ENCODE measurements around the gene TPRN.

The TPRN gene

DNA sequence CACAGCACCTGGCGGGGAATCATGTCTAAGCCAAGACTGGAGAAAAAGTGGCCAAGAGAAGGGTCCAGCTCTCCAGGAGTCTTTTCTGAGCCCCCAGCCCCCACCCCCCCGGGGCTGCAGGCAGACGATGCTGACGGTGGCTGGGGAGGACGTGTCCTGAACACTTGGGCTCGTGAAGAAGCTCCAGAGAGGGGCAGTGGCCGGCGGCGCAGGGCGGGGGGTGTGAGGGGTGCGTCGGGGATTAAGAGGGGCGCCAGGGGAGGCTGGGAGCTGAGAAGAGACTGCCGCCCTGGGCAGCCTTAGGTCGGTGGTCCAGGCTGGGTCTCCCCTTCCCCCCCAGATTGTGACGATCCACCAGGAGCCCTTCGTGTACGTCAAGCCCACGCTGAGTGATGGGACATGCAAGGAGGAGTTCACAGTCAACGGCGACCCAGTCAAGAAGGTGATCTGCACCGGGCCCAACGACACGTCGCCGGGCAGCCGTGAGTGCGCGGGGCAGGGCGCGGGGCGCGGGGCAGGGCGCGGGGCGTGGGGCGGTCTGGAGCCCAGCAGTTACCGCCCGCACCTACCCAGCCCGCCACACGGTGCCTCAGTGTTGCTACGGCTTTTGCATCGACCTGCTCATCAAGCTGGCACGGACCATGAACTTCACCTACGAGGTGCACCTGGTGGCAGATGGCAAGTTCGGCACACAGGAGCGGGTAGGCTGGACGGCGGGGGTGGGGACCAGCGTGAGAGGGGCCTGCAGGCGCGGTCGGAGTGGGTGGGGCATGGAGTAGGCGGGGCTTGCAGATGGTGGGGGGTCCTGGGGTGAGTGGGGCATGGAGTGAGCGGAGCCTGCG is 39.6 kb downstream of the TPRN start:
- no peak for DNase-seq (ENCODE audit: low spot score)

DNA sequence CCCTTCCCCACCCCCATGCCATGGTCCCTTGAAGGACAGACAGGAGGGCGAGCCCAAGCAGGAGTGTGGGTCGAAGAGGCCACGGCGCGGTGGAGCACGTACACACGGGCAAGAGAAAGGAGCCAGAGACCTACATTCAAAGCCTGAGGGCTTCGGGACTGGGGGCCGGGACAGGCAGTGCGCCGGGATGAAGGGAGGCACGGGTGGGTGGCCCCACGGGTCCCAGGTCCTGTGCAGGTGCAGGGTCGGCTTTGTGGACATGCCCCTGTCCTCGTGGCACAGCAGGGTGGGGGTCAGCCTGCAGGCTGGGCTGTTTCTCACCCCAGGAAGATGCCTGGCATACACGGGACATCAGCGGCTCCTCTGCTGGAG is 40.5 kb downstream of the TPRN start:
- no peak for DNase-seq (ENCODE audit: low spot score)

- DNase-seq (ENCODE audit: low spot score): no peak
These were observed 41.2 kb downstream of the TPRN start for GRCh38 chr9:137159105-137160053.

GRCh38 chr9:137158625-137159024 is 41.9 kb downstream of the TPRN start:
- no peak for DNase-seq (ENCODE audit: low spot score)

DNA sequence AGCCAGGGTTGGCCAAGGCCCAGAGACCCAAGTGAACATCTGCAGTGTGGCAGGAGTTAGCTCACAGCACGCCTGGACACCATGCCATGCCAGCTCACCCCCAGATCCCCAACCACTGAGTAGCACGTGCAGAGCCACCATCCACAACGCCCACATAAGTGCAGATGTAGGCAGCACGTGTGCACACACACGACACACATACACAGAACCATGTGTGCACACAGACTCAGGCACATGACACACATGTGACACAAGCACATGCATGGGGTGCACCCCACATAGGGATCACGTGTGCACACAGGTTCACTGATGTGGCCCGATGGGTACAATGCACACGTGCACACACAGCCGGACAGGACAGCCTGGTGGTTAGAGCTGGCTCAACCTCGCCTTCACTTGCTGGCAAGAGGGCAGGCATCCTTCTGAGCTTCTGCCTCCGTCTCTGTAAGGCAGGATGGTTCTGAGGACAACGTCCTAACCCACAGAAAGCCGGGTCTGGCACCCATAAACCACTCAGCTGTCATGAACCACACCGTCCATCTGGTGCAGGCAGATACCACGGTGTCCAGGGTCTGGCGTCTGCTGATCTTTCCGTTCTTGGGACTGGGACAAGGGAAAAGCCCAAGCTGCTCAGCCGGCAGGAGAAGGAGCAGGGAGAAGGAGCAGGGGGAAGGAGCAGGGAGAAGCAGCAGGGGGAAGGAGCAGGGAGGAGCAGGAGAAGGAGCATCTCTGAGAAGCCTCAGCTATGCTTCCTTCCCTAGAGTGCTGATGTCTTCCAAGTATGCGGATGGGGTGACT is 42.7 kb downstream of the TPRN start:
- DNase-seq (ENCODE audit: low spot score): no peak

GRCh38 chr9:137156567-137157375 is 43.8 kb downstream of the TPRN start:
- peak; percentile 74 for DNase-seq (ENCODE audit: low spot score)

- DNase-seq (ENCODE audit: low spot score): no peak
These were observed 47.6 kb downstream of the TPRN start for GRCh38 chr9:137152844-137153405.

DNA sequence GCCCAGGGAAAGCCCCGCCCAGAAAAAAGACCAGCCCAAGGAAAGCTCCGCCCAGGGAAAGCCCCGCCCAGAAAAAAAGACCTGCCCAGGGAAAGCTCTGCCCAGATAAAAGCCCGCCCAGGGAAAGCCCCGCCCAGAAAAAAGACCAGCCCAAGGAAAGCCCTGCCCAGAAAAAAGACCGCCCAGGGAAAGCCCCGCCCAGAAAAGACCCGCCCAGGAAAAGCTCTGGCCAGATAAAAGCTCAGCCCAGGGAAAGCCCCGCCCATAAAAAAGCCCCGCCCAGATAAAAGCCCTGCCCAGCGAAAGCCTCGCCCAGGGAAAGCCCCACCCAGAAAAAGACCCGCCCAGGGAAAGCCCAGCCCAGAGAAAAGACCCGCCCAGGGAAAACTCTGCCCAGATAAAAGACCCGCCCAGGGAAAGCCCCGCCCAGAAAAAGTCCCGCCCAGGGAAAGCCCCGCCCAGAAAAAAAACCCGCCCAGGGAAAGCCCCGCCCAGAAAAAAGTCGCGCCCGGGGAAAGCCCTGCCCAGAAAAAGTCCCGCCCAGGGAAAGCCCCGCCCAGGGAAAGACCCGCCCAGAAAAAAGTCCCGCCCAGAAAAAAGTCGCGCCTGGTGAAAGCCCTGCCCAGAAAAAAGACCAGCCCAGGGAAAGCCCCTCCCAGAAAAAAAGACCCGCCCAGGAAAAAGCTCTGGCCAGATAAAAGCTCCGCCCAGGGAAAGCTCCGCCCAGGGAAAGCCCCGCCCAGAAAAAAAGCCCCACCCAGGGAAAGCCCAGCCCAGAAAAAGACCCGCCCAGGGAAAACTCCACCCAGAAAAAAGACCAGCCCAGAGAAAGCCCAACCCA is 49.7 kb downstream of the TPRN start:
- DNase-seq (ENCODE audit: low spot score): peak; percentile 82

DNA sequence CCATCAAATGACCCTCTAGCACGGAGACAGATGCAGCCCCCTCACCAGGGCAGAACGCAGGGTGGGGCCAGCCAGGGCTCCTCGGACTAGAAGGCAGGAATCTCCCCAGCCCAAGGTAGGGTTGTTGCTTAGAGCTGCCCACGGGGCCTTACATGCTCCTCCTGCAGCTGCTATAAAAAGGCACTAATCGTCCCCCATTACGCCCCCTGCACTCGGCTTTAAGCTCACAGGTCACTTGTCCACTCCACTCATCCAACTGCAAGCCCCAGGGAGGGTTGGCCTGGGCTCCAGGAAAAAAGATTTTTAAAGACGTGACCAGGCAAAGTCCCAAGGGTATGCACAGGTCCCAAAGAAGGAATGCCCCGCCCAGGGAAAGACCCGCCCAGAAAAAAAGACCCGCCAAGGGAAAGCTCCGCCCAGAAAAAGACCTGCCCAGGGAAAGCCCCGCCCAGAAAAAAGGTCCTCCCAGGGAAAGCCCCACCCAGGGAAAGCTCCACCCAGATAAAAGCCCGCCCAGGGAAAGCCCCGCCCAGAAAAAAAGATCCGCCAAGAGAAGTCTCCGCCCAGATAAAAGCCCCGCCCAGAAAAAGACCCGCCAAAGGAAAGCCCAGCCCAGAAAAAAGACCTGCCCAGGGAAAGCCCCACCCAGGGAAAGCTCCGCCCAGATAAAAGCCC is 50.5 kb downstream of the TPRN start:
- peak; percentile 86 for DNase-seq (ENCODE audit: low spot score)

- DNase-seq (ENCODE audit: low spot score): no peak
These were observed 51.2 kb downstream of the TPRN start for GRCh38 chr9:137149363-137149762.

- no peak for DNase-seq (ENCODE audit: low spot score)
These were observed 51.9 kb downstream of the TPRN start for GRCh38 chr9:137148661-137149060.

GRCh38 chr9:137148242-137148641 is 52.3 kb downstream of the TPRN start:
- DNase-seq (ENCODE audit: low spot score): no peak

GRCh38 chr9:137147793-137148160 is 52.8 kb downstream of the TPRN start:
- DNase-seq (ENCODE audit: low spot score): no peak

DNA sequence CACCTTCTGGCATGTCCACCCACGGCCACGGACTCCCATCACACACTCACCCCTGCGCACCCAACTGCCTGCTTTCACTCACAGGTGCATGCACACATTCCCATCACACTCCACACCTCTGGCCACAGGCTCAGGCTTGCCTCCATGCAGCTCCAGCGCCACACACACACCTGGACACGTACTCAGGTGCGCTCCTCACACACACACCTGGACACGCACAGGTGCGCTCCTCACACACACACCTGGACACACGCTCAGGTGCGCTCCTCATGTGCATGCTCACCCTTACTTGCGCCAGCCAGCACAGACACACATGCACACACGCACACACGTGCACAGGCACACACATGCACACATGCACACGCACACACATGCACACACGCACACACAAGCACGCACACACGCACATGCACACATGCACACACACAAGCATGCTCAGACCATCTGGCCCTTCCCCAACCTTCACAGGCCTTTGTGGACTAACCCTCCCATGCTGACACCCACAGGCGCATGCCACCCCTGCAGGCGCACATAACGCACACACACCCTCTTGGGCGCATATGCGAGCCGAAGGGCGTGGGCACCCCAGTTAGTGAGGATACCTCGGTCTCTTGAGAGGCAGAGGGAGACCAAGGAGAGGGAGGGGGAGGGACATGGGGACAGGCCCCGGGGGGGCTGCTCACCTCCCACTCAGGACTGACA is 53.3 kb downstream of the TPRN start:
- no peak for DNase-seq (ENCODE audit: low spot score)

- peak; percentile 15 for DNase-seq (ENCODE audit: low spot score)
These were observed 54.0 kb downstream of the TPRN start for GRCh38 chr9:137146527-137146918.

- DNase-seq (ENCODE audit: low spot score): peak; percentile 18
These were observed 54.6 kb downstream of the TPRN start for GRCh38 chr9:137145731-137146526.

DNA sequence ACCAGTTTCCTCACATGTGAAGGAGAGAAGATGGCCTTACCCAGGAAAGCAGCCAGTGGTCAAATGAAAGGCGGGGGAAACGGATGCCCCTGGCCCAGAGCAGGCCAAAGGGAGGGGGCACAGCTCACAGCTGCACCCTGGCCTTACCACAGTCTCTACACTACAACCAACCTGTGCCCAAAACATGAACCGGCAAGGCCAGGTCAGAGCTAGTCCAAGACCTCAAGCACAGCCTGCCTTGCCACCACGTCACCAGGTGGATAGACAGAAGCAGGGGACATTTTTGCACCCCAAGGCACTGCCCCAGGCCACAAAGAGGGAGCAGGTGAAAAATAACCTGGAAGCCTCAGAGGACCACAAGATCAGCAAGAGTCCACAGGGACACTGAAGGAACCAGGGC is 57.1 kb downstream of the TPRN start:
- no peak for DNase-seq (ENCODE audit: low spot score)
